Peyer's patch (tissue), 4 donors: ENCODE measurements around the gene OLA1.

Experiments used
- POLR2A ChIP-seq, 2 donors: fragments of 450-650 bp; IDR thresholded peaks; one replicate each; pipeline ENCODE4 v1.5.1; 2017; ENCODE audit warnings: antibody characterized with exemption in 2 of 2, mild to moderate bottlenecking in 2 of 2, moderate library complexity in 2 of 2
- TF ChIP-seq, protein P1 (sequence below), 6 experiments: fragments of 450-650 bp in 4 of 6; fragments of 200-600 bp in 2 of 6; sonication (generic) in 1 of 6; IDR thresholded peaks; one replicate each; pipeline ENCODE4 v1.5.1; 2017 to 2019; ENCODE audit warnings: antibody characterized with exemption in 6 of 6, mild to moderate bottlenecking in 3 of 6, moderate library complexity in 1 of 6

DNA sequence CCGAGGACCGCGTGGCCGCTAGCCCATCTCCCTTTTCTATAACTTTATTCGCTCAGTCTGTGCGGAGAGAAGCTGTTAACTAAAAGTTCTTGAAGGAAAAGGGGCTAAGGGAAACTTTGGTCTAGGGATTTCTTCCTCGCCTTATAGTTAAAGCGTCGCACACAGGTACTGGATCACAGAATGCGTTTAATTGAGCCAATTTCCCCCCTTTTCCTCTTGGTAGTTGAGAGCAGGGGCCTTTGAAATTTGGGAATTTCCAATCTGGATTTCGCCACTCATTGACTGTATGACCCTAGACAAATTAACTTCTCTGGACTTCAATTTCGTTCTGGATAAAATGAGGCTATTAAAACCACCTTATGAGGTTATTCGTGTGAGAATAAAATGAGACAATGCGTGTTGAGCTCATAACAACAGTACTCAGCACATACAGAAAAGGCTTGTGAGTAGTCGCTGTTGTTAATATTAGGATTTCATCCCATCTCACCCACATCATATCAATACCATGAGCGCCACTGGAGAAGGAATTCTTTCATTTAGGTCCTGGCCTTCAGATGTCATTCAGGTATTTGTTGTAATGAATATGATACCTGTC, 763 bp upstream of the OLA1 start:
- TF ChIP-seq, protein P1, sequence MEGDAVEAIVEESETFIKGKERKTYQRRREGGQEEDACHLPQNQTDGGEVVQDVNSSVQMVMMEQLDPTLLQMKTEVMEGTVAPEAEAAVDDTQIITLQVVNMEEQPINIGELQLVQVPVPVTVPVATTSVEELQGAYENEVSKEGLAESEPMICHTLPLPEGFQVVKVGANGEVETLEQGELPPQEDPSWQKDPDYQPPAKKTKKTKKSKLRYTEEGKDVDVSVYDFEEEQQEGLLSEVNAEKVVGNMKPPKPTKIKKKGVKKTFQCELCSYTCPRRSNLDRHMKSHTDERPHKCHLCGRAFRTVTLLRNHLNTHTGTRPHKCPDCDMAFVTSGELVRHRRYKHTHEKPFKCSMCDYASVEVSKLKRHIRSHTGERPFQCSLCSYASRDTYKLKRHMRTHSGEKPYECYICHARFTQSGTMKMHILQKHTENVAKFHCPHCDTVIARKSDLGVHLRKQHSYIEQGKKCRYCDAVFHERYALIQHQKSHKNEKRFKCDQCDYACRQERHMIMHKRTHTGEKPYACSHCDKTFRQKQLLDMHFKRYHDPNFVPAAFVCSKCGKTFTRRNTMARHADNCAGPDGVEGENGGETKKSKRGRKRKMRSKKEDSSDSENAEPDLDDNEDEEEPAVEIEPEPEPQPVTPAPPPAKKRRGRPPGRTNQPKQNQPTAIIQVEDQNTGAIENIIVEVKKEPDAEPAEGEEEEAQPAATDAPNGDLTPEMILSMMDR (IDR thresholded peaks at IDR 0.05) = no peak
- no peak for TF ChIP-seq POLR2A (IDR thresholded peaks at IDR 0.05)
